ENCODE results near the gene TMEM143. TPM values are rescaled to one million over a fixed set of nuclear protein-coding genes. Genes with fewer than 3 reads are reported as not detected.

Gene TMEM143
- total and polyA plus RNA-seq, 10 of the 15 experiments (the other 5 are each of a cell fraction or from before 2014, with no cell fraction given): 1.5 to 19.5 (median 10.1) TPM

- no peak overlapping the region for H3K27ac ChIP-seq (ENCODE audit: control insufficient read depth, insufficient read depth)
- H3K4me1 ChIP-seq (ENCODE audit: control insufficient read depth, insufficient read depth, low read length): no peaks in the 10 kb centered on the region
- no peak overlapping the region for H3K4me2 ChIP-seq (ENCODE audit: control insufficient read depth, insufficient read depth)
- RAD21 ChIA-PET (ENCODE audit: unreplicated experiment): no interaction called here
- DNase-seq (ENCODE audit: low read depth, low spot score): no peak
- no peak for ATAC-seq
- no peaks in the 10 kb centered on the region for H3K27me3 ChIP-seq (replicated peaks in 1 of 2; ENCODE audit: control insufficient read depth in 2 of 2, insufficient read depth in 2 of 2, low read length in 1 of 2)
- no peak overlapping the region for H2AFZ ChIP-seq (ENCODE audit: control insufficient read depth, low read depth, low read length)
- CTCF ChIA-PET: no interaction called here
- SMC1A ChIA-PET (ENCODE audit: uncharacterized antibody, unreplicated experiment): interaction anchor here (1.4 kb wide), 1 partner anchor 65 kb away, joined by 3 read pairs; no protein-coding TSS in a partner anchor
- H3K9me3 ChIP-seq (replicated peaks; ENCODE audit: control insufficient read depth, insufficient read depth, low read length): no peaks in the 10 kb centered on the region
- POLR2A ChIA-PET: interaction anchor here (0.6 kb wide), 1 partner anchor 426 kb away, joined by 3 read pairs; no protein-coding TSS in a partner anchor
- no TSS peak for BruUV-seq (replicated peaks)
- no peak for TF ChIP-seq STAT1 (conservative IDR thresholded peaks at IDR 0.05)
- no peak for TF ChIP-seq PKNOX1 (IDR thresholded peaks at IDR 0.05)
- no peak for TF ChIP-seq POLR2AphosphoS2 (IDR thresholded peaks at IDR 0.05; ENCODE audit: low read depth, low read length)
- no peak for TF ChIP-seq BMI1 (IDR thresholded peaks at IDR 0.05; ENCODE audit: borderline replicate concordance)
- TF ChIP-seq ZNF622 (IDR thresholded peaks at IDR 0.05): no peak
- no peak for TF ChIP-seq DPF2 (IDR thresholded peaks at IDR 0.05)
- TF ChIP-seq NR2C2 (IDR thresholded peaks at IDR 0.05; ENCODE audit: borderline replicate concordance, control insufficient read depth, insufficient read length, low read depth): no peak
- TF ChIP-seq KLF5 (IDR thresholded peaks at IDR 0.05; ENCODE audit: partially characterized antibody): no peak
- TF ChIP-seq SKIL (IDR thresholded peaks at IDR 0.05; ENCODE audit: low read depth, poor library complexity, severe bottlenecking): no peak
- TF ChIP-seq ZZZ3 (IDR thresholded peaks at IDR 0.05; ENCODE audit: control insufficient read depth, insufficient read length, low read depth): no peak
- TF ChIP-seq CREB1 (IDR thresholded peaks at IDR 0.05; ENCODE audit: low read depth): no peak
- TF ChIP-seq, protein P1, sequence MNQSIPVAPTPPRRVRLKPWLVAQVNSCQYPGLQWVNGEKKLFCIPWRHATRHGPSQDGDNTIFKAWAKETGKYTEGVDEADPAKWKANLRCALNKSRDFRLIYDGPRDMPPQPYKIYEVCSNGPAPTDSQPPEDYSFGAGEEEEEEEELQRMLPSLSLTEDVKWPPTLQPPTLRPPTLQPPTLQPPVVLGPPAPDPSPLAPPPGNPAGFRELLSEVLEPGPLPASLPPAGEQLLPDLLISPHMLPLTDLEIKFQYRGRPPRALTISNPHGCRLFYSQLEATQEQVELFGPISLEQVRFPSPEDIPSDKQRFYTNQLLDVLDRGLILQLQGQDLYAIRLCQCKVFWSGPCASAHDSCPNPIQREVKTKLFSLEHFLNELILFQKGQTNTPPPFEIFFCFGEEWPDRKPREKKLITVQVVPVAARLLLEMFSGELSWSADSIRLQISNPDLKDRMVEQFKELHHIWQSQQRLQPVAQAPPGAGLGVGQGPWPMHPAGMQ (IDR thresholded peaks at IDR 0.05; ENCODE audit: borderline replicate concordance): no peak
- TF ChIP-seq BACH1 (IDR thresholded peaks at IDR 0.05; ENCODE audit: borderline replicate concordance): no peak
- no peak for TF ChIP-seq SMAD1 (IDR thresholded peaks at IDR 0.05; ENCODE audit: low read depth, partially characterized antibody)
- no peak for TF ChIP-seq EZH2 (IDR thresholded peaks at IDR 0.05; ENCODE audit: borderline replicate concordance, control insufficient read depth, low read depth, low read length)
- no peak for TF ChIP-seq ELK1 (IDR thresholded peaks at IDR 0.05; ENCODE audit: low read depth, low read length)
- TF ChIP-seq WRNIP1 (IDR thresholded peaks at IDR 0.05; ENCODE audit: borderline replicate concordance, low read depth, low read length): no peak
- TF ChIP-seq CREM (IDR thresholded peaks at IDR 0.05; ENCODE audit: low read depth): no peak
- no peak for FAIRE-seq
- no peaks in the 10 kb centered on the region for H4K20me1 ChIP-seq (ENCODE audit: control insufficient read depth, insufficient read depth)
- in situ Hi-C loops (cut with MboI) (loop anchor here (10.0 kb wide), 1 partner anchor 333 kb away; no protein-coding TSS in a partner anchor), intact Hi-C loops (cut with micrococcal nuclease; ENCODE audit: unreplicated experiment) (no loop called here)
- H3K36me3 ChIP-seq (ENCODE audit: control insufficient read depth in 2 of 2, insufficient read depth in 2 of 2, low read length in 1 of 2): no peaks in the 10 kb centered on the region
- WGBS (ENCODE audit: insufficient coverage, insufficient replicate concordance, low lambda C conversion rate, missing lambda C conversion rate): 65% methylated on average over 16 of the region's 16 CpGs
- H3K9ac ChIP-seq (ENCODE audit: control insufficient read depth, insufficient read depth, low read length): no peak overlapping the region
- no peaks in the 10 kb centered on the region for H3K79me2 ChIP-seq (ENCODE audit: control insufficient read depth, insufficient read depth, low read length)
- H3K4me3 ChIP-seq: no peak overlapping the region
Observed at GRCh38 chr19:48297975-48298374, 65.8 kb downstream of the TMEM143 start.

Measured in GM12878 (cell line).